ENCODE measurements around the gene PARVB. TPM values are rescaled to one million over a fixed set of nuclear protein-coding genes. Genes with fewer than 3 reads are reported as not detected.

PARVB gene
- total and polyA plus RNA-seq, 2 donors (not counting 3 experiments of a cell fraction or from before 2014, with no cell fraction given), result 155 to 162 TPM

DNA sequence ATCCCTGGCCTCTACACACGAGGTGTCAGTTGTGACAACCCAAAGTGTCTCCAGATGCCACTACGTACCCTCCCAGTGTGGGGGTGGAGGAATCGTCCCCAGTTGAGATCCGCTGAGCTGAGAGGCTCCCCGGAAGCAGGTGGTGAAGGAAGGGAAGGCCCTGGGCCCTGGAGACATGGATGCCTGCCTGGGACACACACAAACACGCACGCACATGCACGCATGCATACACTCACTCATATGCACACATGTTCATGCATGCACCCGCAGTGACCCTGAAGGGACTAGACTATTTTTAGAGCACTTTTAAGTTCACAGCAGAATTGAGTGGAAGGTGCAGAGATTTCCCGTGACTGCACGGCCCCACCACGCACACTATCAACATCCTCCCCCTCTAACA is 50.9 kb downstream of the PARVB start:
- Histone ChIP-seq H3K9me1 (replicated peaks; ENCODE audit: control insufficient read depth, extremely low read depth, insufficient read depth, low read length) (no peaks in the 10 kb centered on the region), H4K20me1 (replicated peaks; ENCODE audit: control insufficient read depth, extremely low read depth, insufficient read depth, low read length) (no peaks in the 10 kb centered on the region), H3K79me2 (ENCODE audit: control insufficient read depth, insufficient read depth, low read length) (peaks cover 70% of the 10 kb centered on the region), H3K27me3 (ENCODE audit: control insufficient read depth in 2 of 2, insufficient read depth in 2 of 2, low read length in 2 of 2) (no peaks in the 10 kb centered on the region), H3K36me3 (ENCODE audit: control insufficient read depth in 2 of 2, extremely low read depth in 1 of 2, insufficient read depth in 2 of 2, low read length in 2 of 2) (peaks cover 0 to 3% of the 10 kb centered on the region in 2 experiments), H3K9me3 (replicated peaks; ENCODE audit: control insufficient read depth, insufficient read depth, low read length) (no peaks in the 10 kb centered on the region), H3K27ac (ENCODE audit: insufficient read depth, low read depth, low read length) (no peak overlapping the region), H3K4me2 (ENCODE audit: insufficient read depth, low read length) (no peak overlapping the region), H3K4me3 (replicated peaks in 1 of 3; ENCODE audit: insufficient read depth in 1 of 3, low read depth in 1 of 3, low read length in 3 of 3) (no peak overlapping the region), H2AFZ (ENCODE audit: low read depth, low read length) (no peak overlapping the region), H3K9ac (replicated peaks; ENCODE audit: extremely low read depth, insufficient read depth, low read length) (no peak overlapping the region), H3K4me1 (ENCODE audit: control insufficient read depth, extremely low read depth, insufficient read depth, low read length) (no peaks in the 10 kb centered on the region)
- dilution Hi-C loops (cut with MboI; ENCODE audit: extremely low pct_ligation_motif_present, low sequenced_read_pairs) (no loop called here), intact Hi-C loops (cut with micrococcal nuclease) (no loop called here)
- ChIA-PET CTCF (interaction anchor here (1.5 kb wide), 1 partner anchor 11 kb away, joined by 6 read pairs; no protein-coding TSS in a partner anchor), POLR2A (no interaction called here)
- DNase-seq (ENCODE audit: low read depth, low spot score), result no peak
- no TSS peak for BruUV-seq (replicated peaks)
- FAIRE-seq, result no peak
- TF ChIP-seq GATA2 (IDR thresholded peaks at IDR 0.05; ENCODE audit: insufficient read depth, insufficient read length, low read depth, low read length), result no peak
- no peak for TF ChIP-seq JUN (IDR thresholded peaks at IDR 0.05; ENCODE audit: borderline replicate concordance, insufficient read depth, insufficient read length, low read depth)
- TF ChIP-seq POLR2AphosphoS5 (IDR thresholded peaks at IDR 0.05; ENCODE audit: insufficient read depth, low read depth, low read length), result no peak
- TF ChIP-seq EZH2 (IDR thresholded peaks at IDR 0.05; ENCODE audit: borderline replicate concordance, low read depth, low read length, severe bottlenecking), result no peak
- TF ChIP-seq FOS (IDR thresholded peaks at IDR 0.05; ENCODE audit: borderline replicate concordance, insufficient read depth, low read length), result no peak
- no peak for TF ChIP-seq POLR2A (IDR thresholded peaks at IDR 0.05; ENCODE audit: low read depth, low read length)
- no peak for TF ChIP-seq MYC (IDR thresholded peaks at IDR 0.05; ENCODE audit: low read depth, low read length)
- TF ChIP-seq, protein P1, sequence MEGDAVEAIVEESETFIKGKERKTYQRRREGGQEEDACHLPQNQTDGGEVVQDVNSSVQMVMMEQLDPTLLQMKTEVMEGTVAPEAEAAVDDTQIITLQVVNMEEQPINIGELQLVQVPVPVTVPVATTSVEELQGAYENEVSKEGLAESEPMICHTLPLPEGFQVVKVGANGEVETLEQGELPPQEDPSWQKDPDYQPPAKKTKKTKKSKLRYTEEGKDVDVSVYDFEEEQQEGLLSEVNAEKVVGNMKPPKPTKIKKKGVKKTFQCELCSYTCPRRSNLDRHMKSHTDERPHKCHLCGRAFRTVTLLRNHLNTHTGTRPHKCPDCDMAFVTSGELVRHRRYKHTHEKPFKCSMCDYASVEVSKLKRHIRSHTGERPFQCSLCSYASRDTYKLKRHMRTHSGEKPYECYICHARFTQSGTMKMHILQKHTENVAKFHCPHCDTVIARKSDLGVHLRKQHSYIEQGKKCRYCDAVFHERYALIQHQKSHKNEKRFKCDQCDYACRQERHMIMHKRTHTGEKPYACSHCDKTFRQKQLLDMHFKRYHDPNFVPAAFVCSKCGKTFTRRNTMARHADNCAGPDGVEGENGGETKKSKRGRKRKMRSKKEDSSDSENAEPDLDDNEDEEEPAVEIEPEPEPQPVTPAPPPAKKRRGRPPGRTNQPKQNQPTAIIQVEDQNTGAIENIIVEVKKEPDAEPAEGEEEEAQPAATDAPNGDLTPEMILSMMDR (IDR thresholded peaks at IDR 0.05; ENCODE audit: extremely low read depth in 1 of 2, insufficient read depth in 1 of 2, low read depth in 1 of 2, low read length in 2 of 2), result no peak
- TF ChIP-seq, protein P2, sequence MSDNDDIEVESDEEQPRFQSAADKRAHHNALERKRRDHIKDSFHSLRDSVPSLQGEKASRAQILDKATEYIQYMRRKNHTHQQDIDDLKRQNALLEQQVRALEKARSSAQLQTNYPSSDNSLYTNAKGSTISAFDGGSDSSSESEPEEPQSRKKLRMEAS (IDR thresholded peaks at IDR 0.05; ENCODE audit: insufficient read depth, insufficient read length), result no peak

All from endothelial cell of umbilical vein (primary cell).